ENCODE measurements around the gene CLMP. TPM values are rescaled to one million over a fixed set of nuclear protein-coding genes. Genes with fewer than 3 reads are reported as not detected.

CLMP gene
- total and polyA plus RNA-seq, 4 donors: 0.12 to 1.3 (median 0.35) TPM

DNA sequence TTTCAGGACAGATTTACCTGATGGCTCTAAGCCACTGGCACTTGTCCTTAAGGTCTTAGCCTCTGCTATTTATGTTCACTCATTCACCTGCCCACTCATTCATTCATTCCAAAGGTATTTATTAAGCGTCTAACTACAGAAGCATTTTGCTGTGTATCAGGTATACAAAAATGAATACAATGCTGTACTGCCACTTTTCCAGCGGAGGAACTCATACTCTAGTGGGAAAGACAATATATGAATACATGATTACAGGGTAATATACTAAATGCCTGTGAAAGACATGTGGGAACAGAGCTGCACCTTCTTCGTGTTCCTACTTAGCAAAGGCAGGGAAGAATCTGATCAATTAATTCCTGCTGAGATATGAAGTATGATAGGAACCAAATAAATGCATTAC lies 43.7 kb downstream of the CLMP start:
- H3K4me1 ChIP-seq (ENCODE audit: control insufficient read depth in 4 of 4, insufficient read depth in 4 of 4, low read length in 3 of 4): no peaks in the 10 kb centered on the region
- peaks cover 0 to 1% (median 0%) of the 10 kb centered on the region in 4 donors for H3K9me3 ChIP-seq (ENCODE audit: control insufficient read depth in 4 of 4, low read length in 3 of 4)
- no peak for DNase-seq (ENCODE audit: low spot score)
- H3K27me3 ChIP-seq (ENCODE audit: control insufficient read depth in 4 of 4, insufficient read depth in 4 of 4, low read length in 3 of 4): no peaks in the 10 kb centered on the region
- H3K36me3 ChIP-seq (ENCODE audit: control insufficient read depth in 4 of 4, insufficient read depth in 3 of 4, low read depth in 1 of 4, low read length in 3 of 4): no peaks in the 10 kb centered on the region
- H3K9ac ChIP-seq (ENCODE audit: low read depth in 1 of 2, low read length in 2 of 2): no peak overlapping the region
- TF ChIP-seq ZBTB33 (IDR thresholded peaks at IDR 0.05) (no peak), NR2F2 (IDR thresholded peaks at IDR 0.05) (no peak), SP1 (IDR thresholded peaks at IDR 0.05) (no peak), HNF4A (conservative IDR thresholded peaks at IDR 0.05) (no peak), RAD21 (IDR thresholded peaks at IDR 0.05) (no peak), HNF4G (IDR thresholded peaks at IDR 0.05) (no peak), RXRA (IDR thresholded peaks at IDR 0.05) (no peak), EGR1 (IDR thresholded peaks at IDR 0.05; ENCODE audit: low read depth in 2 of 2) (no peak), YY1 (IDR thresholded peaks at IDR 0.05) (no peak), MAX (IDR thresholded peaks at IDR 0.05) (no peak), GABPA (IDR thresholded peaks at IDR 0.05 in 1 of 2, conservative IDR thresholded peaks at IDR 0.05 in 1 of 2) (no peak), FOXA1 (IDR thresholded peaks at IDR 0.05) (no peak), TAF1 (conservative IDR thresholded peaks at IDR 0.05) (no peak), FOXA2 (IDR thresholded peaks at IDR 0.05) (no peak), JUND (IDR thresholded peaks at IDR 0.05) (no peak)
- TF ChIP-seq, protein P1, sequence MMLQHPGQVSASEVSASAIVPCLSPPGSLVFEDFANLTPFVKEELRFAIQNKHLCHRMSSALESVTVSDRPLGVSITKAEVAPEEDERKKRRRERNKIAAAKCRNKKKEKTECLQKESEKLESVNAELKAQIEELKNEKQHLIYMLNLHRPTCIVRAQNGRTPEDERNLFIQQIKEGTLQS (IDR thresholded peaks at IDR 0.05): no peak
- TF ChIP-seq, protein P2, sequence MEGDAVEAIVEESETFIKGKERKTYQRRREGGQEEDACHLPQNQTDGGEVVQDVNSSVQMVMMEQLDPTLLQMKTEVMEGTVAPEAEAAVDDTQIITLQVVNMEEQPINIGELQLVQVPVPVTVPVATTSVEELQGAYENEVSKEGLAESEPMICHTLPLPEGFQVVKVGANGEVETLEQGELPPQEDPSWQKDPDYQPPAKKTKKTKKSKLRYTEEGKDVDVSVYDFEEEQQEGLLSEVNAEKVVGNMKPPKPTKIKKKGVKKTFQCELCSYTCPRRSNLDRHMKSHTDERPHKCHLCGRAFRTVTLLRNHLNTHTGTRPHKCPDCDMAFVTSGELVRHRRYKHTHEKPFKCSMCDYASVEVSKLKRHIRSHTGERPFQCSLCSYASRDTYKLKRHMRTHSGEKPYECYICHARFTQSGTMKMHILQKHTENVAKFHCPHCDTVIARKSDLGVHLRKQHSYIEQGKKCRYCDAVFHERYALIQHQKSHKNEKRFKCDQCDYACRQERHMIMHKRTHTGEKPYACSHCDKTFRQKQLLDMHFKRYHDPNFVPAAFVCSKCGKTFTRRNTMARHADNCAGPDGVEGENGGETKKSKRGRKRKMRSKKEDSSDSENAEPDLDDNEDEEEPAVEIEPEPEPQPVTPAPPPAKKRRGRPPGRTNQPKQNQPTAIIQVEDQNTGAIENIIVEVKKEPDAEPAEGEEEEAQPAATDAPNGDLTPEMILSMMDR (IDR thresholded peaks at IDR 0.05; ENCODE audit: low read depth, low read length, missing input control): no peak
- TF ChIP-seq, protein P3, sequence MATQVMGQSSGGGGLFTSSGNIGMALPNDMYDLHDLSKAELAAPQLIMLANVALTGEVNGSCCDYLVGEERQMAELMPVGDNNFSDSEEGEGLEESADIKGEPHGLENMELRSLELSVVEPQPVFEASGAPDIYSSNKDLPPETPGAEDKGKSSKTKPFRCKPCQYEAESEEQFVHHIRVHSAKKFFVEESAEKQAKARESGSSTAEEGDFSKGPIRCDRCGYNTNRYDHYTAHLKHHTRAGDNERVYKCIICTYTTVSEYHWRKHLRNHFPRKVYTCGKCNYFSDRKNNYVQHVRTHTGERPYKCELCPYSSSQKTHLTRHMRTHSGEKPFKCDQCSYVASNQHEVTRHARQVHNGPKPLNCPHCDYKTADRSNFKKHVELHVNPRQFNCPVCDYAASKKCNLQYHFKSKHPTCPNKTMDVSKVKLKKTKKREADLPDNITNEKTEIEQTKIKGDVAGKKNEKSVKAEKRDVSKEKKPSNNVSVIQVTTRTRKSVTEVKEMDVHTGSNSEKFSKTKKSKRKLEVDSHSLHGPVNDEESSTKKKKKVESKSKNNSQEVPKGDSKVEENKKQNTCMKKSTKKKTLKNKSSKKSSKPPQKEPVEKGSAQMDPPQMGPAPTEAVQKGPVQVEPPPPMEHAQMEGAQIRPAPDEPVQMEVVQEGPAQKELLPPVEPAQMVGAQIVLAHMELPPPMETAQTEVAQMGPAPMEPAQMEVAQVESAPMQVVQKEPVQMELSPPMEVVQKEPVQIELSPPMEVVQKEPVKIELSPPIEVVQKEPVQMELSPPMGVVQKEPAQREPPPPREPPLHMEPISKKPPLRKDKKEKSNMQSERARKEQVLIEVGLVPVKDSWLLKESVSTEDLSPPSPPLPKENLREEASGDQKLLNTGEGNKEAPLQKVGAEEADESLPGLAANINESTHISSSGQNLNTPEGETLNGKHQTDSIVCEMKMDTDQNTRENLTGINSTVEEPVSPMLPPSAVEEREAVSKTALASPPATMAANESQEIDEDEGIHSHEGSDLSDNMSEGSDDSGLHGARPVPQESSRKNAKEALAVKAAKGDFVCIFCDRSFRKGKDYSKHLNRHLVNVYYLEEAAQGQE (IDR thresholded peaks at IDR 0.05): no peak
- H3K4me3 ChIP-seq (ENCODE audit: low read depth in 1 of 3, low read length in 3 of 3): no peak overlapping the region
- WGBS: 86% methylated on average over 3 of the region's 3 CpGs
- no peak overlapping the region for H3K27ac ChIP-seq (ENCODE audit: low read depth in 1 of 2, low read length in 2 of 2)
